ENCODE data around the gene CLCA2. TPM values are rescaled to one million over a fixed set of nuclear protein-coding genes. Genes with fewer than 3 reads are reported as not detected.
A peak's percentile ranks its signal among the peaks of the same experiment; 100 is the strongest.

Gene CLCA2
- total RNA-seq, 2 donors from 2014 or later: 2.7 to 2.8 TPM

DNA sequence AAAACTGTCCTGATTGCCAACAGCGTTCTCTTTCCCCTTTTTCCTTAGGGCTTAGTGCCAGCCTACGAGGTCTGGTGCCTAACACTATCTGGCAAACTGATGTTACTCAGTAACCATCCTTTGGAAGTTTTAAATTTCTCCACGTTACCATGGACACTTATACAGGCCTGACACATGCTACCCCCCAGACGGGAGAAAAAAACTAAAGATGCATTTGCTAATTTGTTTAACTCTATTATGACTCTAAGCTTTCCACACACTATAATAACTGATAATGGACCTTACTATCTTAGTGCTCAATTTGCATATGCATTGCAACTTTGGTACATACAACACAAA, 81.6 kb downstream of the CLCA2 start:
- 30% methylated on average over 4 of the region's 4 CpGs for WGBS
- H3K4me3 ChIP-seq: no peak overlapping the region

More for the DNA sequence above, 81.6 kb downstream of the CLCA2 start:
- Histone ChIP-seq H3K27ac (peak overlapping the region; percentile 79 to 84), H3K36me3 (no peaks in the 10 kb centered on the region), H3K9me3 (no peaks in the 10 kb centered on the region), H3K4me1 (replicated peaks) (no peaks in the 10 kb centered on the region), H3K27me3 (replicated peaks; ENCODE audit: insufficient read depth) (no peaks in the 10 kb centered on the region)
- TF ChIP-seq POLR2AphosphoS5 (IDR thresholded peaks at IDR 0.05) (no peak), CTCF (IDR thresholded peaks at IDR 0.05) (no peak), POLR2A (IDR thresholded peaks at IDR 0.05) (no peak)
- intact Hi-C loops (cut with DNase I): loop anchor here (10.0 kb wide), 2 partner anchors 121 to 459 kb away; no protein-coding TSS in a partner anchor
- no peak for DNase-seq (ENCODE audit: low spot score)

Other genes with a start within 250 kb of the CLCA2 start
- 10 to 100 TPM; 47.9 to 54.2 TPM for gene ODF2L, start 27.8 kb upstream of the CLCA2 start, total RNA-seq
- under 1 TPM in 1 of 2 donors, not detected in 1; 0.34 TPM for gene CLCA1, start 44.8 kb downstream of the CLCA2 start, total RNA-seq
- gene CLCA4, start 122.9 kb downstream of the CLCA2 start, total RNA-seq: 1 to 10 TPM in 1 of 2 donors, under 1 TPM in 1; 0.80 to 1.4 TPM